HG03342 (cell line): ENCODE measurements around the gene GRAMD2A.

Experiments used
- ATAC-seq: cut with Tn5 transposase; IDR thresholded peaks from one replicate; pipeline ENCODE4 v1.9.1; 2021; ENCODE audit warnings: mild to moderate bottlenecking, moderate library complexity; ENCODE audit not compliant: unreplicated experiment

The GRAMD2A gene

DNA sequence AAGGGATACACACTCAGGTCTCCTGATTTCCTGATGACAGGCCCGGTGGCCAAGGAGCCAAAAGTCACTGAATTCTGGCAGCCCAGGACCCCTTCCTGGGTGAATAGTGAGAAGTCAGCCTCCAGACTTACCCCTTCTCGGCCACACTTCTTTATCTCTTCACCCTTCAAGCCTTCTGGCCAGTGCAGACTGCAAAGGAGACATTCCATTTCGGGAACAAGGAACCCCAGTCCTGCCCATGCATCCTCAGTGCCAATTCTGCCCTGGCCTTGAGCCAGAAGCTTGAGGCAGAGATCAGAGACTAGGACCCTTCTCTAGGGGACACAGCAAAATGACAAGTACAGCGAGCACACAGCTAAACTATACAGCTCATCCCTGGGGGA is 28.8 kb downstream of the GRAMD2A start:
- ATAC-seq: no peak

DNA sequence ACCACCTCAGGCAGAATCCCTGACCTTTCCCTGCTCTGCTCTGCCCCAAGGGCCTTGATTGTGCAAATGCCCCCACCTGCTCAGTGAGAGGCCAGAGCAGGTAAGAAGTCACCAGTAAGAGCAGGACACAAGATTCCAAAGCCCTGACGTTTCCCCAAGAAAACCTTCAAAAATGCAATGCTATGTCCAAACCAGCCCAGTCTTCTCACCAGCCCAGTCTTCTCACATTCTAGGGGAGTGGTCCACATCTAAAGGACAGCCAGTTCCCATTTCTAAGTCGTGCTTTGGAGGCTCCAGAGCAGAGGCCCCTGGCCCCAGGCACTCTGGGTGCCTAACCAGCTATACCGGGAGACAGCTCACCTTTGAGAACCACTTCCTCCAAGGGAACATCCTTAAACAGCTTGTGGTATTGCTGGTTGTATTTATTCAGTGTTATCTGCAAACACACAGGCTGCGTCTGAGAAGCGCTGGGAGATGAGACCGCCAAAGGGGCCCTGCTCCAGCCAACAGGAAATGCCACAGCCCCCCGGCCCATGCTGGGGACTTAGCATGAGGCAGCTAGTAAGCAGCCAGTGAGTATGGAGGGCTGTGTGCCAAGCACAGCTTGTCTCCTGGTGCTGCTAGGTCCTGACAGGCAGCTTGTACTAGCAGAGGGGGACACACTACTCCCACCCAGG is 29.3 kb downstream of the GRAMD2A start:
- no peak for ATAC-seq

DNA sequence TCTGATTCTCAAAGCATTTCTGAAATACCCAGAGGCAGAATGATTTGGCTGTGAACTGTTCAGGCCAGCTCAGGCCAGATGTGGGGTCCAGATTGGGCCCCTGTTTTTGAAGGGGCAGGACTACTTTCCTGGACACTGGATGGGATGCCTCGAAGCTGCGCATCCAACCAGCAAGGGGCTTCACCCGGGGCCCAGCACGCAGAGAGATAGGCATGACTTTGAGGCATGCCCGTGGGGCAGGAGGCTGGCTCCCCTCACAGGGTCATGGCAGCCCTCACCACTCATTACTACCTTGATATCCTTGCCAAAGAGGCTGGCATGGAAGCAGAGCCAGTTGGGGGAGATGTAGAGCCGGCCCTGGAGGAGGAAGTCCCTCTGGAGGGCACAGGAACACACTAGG is 30.1 kb downstream of the GRAMD2A start:
- ATAC-seq: no peak

DNA sequence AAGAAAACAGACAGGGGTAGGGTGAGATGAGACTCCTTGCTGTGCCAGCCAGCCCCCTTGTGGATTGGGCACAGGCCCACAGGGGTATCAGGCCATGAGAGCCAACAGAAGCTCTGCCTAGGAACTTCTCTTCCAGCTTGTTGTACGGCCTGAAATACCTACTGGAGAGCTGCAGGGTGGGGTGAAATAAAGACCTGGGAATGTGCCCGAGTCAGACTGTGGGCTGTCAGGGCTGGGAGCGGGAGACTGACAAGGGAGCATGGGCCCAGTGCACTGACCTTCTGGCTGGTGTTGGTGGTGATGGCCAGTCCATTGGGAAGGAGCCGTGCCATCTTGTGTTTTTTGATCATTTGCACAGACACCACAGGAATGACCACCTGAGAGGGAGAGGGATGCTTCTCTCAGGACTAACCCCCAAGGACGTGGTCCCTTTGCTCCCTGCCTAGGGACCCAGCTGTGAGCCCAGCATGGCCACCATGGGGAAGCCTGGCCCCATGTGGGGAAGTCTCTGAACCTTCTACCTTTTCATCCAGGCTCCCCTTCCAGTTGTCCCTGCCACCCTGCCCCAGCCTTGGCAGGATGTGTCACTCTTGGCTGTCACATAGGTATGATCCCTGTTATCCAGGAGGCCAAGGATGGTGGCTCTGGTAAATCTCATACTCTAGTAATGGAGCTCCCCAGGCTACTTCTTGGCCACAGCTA is 30.7 kb downstream of the GRAMD2A start:
- no peak for ATAC-seq

DNA sequence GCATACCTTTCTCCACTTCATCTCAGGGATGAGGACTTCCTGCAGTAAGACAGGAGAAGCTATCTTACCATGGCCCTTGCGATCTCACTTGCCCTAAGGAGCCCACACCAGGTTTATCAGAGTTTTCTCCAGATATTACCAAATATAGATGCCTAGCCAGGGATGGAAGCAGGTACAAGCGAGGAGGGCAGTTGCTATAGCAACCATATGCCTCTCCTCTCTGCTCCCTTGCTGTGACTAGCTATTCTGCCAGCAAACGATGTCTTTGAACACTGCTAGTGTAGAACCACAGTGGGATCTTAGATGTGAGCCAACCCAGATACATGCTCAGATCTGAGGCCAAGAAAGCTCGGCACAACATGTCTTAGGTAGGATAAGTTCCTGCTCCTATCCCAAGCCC is 33.9 kb downstream of the GRAMD2A start:
- no peak for ATAC-seq

DNA sequence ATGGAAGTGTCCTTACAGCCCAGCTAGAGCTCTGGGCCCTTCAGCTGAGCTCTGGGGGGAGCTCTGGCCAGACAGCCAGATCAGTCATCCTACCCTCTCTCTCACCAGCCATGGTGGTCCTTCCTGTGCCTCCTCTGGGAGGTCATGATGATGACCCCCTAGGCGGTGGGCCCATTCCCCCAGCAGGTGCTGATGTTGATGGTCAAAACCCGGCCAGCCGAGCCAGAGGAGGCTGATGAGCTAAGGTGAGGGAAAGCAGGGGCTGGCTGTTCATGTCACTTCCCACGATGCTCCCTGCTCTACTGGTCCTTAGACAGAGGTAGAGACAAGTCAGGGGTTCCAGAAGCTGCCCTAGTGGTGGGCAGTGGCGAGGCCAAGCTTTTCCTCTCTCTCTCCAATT is 35.0 kb downstream of the GRAMD2A start:
- no peak for ATAC-seq

DNA sequence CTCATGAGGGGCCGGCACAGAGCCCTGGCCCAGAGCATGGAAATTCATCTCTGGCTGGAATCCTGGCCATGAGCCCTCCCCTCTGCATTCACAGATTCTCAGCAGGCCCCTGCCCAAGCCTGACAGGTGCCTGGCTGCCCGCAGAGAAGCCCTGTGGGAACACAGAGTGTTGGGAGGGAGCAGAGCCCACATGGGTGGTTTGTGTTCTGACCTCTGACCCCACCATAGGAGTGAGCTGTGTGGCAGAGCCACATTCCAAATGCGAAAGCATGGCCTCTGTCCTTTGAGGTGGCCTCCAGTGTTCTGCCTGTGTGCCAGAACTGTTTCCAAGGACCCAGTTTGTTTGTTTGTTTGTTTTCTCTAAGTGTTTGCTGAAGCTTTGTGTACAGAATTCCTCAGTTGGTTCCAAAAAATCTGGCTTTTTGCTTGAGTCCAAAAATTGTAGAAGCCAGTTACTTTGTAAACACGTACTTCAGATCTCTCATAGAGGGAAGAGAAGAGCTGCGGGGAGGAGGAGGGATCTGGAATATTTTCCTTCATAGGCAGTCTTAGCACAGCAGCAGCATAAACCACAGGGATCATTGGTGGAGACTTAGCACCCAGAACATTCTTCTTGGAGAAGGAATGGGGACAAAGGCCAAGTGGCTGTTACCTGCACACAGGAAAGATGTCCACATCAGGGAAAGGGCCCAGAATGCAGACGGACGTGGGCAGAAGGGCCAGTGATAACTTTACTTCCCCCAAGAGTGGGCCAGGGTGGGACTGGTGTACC is 36.0 kb downstream of the GRAMD2A start:
- no peak for ATAC-seq

DNA sequence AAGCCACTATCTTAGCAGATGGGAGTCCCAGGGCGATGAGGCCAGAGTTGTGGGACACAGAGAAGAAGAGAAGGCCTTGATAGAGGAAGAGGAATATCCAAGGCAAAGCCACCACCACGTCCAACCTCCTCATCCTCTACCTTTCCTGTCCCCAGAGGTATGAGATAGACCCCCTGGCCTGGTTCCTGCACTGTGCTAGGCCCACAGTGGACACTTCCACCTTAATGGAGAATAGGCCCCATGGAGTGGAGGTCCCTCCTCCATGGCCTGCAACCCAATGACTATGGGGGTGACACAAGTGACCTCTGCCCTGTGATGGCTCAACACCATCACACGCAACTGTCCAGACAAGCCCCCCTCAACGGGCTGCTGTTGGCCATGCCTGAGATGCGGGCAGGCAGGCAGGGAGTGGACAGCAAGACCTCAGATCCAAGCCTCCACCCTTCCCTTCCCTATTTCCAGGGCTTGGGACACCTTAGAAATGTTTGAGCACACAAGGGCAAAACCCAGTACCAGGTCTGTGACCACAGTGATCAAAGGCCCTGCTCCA is 36.8 kb downstream of the GRAMD2A start:
- ATAC-seq: no peak

DNA sequence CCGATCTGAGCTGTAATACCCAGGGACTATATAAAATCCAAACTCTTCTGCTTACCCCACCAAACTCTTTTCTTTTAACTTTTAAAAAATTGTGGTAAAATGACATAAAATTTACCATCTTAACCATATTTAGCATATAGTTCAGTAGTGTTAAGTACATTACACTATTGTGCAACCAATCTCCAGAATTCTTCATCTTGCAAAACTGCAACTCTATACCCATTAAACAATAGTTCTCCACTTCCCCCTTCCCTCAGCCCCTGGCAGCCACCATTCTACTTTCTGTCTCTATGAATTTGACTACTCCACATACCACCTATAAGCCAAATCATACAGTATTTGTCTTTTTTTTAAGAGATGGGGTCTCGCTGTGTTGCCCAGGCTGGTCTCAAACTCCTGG is 40.7 kb downstream of the GRAMD2A start:
- ATAC-seq: no peak

DNA sequence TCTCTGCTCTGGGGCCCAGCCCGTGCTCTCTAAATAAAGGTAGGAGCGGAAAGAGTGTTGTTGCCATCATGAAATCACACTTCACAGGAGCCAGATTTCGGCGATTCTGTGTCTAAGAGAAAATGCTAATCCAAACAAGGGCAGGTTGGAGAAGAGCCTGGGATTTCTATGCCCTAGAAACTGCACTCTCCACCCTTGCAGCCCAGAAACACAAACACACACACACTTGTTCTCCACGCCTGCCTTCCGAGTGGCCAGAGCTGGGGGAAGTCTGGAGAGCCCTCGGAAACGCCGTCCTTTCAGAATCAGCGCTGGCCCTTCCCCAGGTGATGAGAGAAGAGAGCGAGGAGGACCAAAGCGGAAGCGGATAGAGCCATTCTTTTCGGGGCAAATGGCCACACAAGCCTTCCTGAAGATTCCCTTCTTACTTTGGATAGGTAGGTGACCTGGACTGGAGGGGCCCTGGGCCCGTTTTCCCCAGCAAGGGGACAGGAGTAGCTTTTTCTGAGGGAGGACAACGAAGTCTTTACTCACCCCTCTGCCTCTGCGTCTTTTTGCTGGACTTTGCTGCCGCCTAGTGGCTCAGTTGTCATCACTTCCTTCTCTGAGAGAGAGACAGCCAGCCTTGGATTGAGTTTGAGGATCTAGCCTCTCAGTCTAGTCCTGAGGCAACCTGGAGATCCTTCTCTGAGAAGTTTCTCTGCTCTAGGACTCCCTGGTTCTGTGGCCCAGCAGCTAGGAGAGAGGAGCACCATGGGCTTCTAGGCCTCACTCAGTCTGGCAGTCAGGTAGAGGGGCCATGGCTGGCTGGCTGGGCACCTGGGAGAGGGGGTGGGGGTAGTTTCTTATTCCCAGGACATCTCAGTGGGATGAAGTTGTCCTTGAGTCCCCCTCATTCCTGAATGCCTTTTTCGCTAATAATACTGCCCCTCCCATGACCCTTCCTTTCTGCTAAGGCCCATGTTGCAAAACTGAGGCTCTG is 41.7 kb downstream of the GRAMD2A start:
- peak; percentile 59 for ATAC-seq

DNA sequence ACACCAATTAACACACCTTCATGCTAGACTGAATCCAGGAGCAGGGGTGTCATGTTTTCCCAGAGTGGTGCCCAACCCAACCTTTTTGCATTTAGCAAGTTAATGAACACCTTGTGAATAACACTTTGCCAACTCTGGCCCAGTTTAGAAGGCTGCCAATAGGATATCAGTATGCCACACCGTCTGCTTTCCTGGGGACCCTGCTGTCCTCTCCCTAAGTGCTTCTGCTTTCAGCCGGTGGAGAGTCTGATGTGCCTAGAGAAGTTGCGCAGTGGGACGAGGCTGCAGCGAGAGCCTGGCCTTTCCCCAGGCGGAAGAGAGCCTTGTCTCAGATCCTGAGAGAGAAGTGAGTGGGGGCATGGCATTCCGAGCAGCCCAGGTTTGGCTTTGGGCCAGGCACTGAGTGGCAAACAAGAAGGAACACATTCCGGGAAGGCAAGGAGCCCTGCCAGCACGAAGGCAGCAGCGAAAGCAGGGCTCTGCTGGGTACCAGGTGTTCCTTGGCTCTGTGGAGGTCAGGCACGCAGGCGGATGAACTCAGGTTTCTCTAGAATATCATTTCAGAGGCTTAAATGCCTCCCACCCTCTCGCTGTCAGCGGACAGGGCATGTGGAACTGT is 42.5 kb downstream of the GRAMD2A start:
- ATAC-seq: no peak

DNA sequence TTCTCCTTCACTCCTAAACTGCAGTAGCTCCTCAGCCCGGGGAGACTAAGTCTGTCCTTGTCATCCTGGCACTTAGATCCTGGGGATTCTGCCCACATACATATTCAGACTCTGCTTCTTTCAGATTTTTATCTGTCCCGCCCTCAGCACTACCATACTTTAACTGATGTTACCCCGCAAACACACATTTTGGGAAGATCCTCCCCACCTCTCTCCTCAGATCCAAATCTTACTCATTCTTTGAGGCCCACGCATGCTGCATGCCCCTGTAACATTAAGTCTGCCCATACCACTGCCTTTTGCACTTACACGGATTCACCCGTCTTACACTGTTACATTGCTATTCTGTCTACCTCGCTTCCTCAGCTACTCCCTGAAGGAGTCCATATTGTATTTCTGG is 43.3 kb downstream of the GRAMD2A start:
- no peak for ATAC-seq

DNA sequence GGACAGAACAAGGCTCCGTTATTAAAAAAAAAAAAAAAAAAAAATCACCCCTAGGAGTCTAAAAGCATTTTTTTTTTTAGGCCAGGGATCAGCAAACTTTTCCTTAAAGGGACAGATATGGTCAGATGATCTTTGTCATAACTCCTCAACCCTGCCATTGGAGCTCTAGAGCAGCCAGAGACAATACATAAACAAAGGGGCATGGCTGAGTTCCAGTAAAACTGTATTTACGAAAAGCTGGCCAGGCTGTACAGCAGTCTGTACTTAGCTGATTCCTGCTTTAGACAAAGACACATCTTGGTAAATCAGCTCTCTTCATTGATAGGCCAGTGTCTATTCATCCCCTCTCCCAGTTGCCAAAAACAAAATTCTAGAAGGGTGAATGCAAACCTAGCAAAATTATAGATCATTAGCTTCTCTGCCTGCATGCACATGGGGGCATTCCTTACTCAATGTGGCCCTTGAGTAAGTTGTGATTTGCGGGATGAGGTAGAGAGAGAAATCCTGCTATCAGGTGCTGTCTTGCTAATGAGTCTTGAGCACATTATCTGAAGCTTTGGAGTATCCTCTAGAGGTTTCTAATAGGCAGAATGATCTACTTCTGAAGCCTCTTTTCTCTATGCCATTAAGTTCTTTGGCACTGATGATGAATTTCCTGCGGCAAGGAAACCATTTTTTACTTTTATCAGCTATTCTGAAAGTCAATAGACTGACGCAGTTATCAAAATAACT is 44.2 kb downstream of the GRAMD2A start:
- no peak for ATAC-seq

DNA sequence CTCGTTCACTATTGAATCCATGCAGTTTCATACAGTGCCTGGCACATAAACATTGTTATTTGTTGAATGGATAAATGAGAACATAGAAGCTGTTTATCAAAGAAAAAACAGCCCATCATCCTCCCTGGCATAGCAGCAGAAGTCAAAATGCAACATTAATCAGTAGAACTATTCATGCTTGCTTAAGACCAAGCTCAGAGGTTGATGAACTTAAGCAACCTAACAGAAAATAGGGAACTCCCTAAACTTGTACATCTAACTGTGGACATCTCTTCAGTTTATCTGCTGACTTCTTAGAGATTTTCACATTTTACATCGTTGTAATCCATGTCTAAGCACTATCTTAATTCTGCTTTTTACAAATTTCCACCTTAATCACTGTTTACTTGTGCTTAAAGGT is 50.2 kb downstream of the GRAMD2A start:
- no peak for ATAC-seq

DNA sequence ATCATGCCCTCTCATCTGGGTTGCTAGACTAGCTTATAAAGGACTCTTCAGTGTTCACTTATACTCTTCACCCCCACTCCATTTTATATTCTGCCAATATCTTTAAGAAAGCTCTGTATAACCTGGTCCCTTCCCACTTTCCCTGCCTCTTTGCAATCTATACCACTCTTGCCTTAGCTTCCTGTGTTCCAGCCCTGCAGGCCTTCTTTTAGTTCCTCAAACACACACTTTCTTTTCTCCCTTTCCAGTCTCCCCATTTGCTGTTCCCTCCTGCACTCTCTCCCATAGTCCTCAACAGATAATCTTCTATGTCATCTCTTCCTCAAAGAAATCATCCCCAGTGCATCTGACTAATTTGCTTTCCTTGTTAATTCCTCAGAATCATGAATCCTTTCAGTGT is 50.7 kb downstream of the GRAMD2A start:
- ATAC-seq: no peak

DNA sequence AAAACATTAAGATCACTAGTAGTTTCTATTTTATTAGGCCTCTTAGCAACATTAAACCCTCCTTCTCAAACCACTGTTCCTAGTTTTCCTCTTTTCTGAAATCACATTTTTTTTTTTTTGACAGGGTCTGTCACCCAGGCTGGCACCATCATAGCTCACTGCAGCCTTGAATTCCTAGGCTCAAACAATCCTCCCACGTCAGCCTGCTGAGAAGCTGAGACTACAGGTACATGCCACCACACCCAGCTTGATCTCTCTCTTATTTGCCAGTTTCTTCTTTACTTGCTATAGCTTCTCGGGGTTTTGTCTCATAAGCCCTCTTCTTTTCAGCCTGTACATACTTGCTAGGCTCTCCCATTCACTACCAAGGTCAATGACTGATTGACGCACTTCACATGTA is 51.4 kb downstream of the GRAMD2A start:
- no peak for ATAC-seq

DNA sequence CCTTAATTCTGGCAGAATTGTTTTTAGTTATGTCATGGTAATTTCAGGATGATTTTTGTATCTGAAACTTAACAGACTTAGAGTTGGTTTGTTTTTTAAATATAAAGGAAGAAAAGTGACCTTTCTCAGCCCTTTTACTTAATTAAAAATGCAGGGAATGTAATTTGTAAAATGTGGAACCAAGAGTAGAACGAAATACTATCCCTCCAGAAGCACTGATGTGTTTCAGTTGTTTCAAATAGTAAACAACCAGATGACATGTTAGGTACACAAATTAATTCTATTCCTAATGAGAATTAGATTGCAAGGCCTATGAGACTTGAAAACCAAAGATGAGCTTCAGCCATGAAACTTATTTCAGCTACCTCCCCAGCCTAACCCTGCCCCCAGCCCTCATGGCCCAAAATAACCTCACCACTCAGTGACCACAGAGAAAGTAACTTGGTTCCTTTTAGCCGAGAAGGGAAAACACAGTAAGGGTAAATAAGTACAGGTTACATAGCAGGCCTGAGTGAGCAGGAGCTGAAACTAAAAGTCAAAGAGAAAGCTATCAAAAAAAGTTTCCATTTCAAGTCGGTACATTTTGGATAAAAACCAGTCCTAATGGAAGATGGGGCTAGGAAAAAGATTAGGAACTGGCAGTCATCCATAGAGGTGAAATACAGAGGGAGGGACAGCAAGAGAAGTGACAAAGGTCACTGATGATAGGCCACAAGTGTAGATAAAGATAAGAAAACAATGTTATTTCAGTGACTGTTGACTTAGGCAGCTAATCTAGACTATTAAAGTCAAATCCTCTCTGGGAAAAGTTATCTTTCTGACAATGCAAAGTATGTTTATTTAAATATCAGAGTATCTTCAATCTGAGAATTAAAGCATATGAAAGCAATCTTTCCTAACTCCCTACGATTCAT is 56.2 kb downstream of the GRAMD2A start:
- peak; percentile 98 for ATAC-seq

DNA sequence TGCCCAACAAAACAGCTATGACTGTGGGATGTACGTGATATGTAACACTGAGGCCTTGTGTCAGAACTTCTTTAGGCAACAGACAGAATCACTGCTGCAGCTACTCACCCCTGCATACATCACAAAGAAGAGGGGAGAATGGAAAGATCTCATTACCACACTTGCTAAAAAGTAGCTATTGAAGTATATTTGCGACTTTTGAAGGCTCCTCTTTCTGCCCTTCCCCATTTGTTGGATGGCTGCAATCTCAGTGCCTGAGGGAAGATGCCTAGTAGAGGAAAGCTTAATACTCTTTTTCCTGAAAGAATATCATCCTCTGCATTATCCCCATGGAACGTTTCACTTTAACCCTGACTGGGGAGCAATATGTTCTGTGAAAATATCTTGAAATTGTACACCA is 57.5 kb downstream of the GRAMD2A start:
- no peak for ATAC-seq
